HFFc6 (cell line): ENCODE data around the gene ID4. TPM values are rescaled to one million over a fixed set of nuclear protein-coding genes. Genes with fewer than 3 reads are reported as not detected.
A peak's percentile ranks its signal among the peaks of the same experiment; 100 is the strongest.

Source experiments
- DNase-seq: peaks from one replicate; pipeline ENCODE4 v3.0.0-alpha.2; 2018
- H3K27ac Mint-ChIP-seq: 2 replicates; pipeline ENCODE4 v1.8.0; 2020; ENCODE audit warnings: mild to moderate bottlenecking, mixed read lengths
- H3K27me3 Mint-ChIP-seq: 2 replicates; pipeline ENCODE4 v1.8.0; 2021; ENCODE audit warnings: mild to moderate bottlenecking, moderate library complexity, mixed read lengths; ENCODE audit not compliant: insufficient read depth
- H3K36me3 Mint-ChIP-seq: 2 replicates; pipeline ENCODE4 v1.8.0; 2021; ENCODE audit warnings: low read depth, mixed read lengths
- H3K4me1 Mint-ChIP-seq: 2 replicates; pipeline ENCODE4 v1.8.0; 2020; ENCODE audit warnings: low read depth, mixed read lengths
- H3K4me3 Mint-ChIP-seq: 2 replicates; pipeline ENCODE4 v1.8.0; 2020; ENCODE audit warnings: mild to moderate bottlenecking, moderate library complexity, mixed read lengths
- H3K9me3 Mint-ChIP-seq: 2 replicates; pipeline ENCODE4 v1.8.0; 2020; ENCODE audit warnings: mild to moderate bottlenecking, mixed read lengths
- CTCF ChIP-seq: fragments of 200-600 bp; sonication (generic); IDR thresholded peaks from 2 replicates; pipeline ENCODE4 v1.5.0; 2021; ENCODE audit warnings: antibody characterized with exemption, mild to moderate bottlenecking
- total RNA-seq, 6 experiments: library from RNA; stranded (reverse); fragmentation: NEBNext Ultra II Directional; extraction: Animal tissue kit (Norgen Biotek cat#: 25700); gene quantifications; 2 replicates in 1 of 6; 3 replicates in 5 of 6; pipeline ENCODE4 v1.2.3, GENCODE V29; 2021

ID4 gene
- total RNA-seq, 6 experiments from 2014 or later, result 7.2 to 11.9 (median 10.9) TPM

- DNase-seq, result no peak
- no peaks in the 10 kb centered on the region for H3K4me1 Mint-ChIP-seq
- no peak overlapping the region for H3K27ac Mint-ChIP-seq
- no peak overlapping the region for H3K4me3 Mint-ChIP-seq
- peaks cover 18% of the 10 kb centered on the region for H3K27me3 Mint-ChIP-seq
- no peak for TF ChIP-seq CTCF
- no peaks in the 10 kb centered on the region for H3K36me3 Mint-ChIP-seq
- no peaks in the 10 kb centered on the region for H3K9me3 Mint-ChIP-seq
These were observed 23.2 kb downstream of the ID4 start for GRCh38 chr6:19860235-19860877.

- no peaks in the 10 kb centered on the region for H3K36me3 Mint-ChIP-seq
These were observed 27.1 kb downstream of the ID4 start for GRCh38 chr6:19864285-19864684.

GRCh38 chr6:19865178-19865577, 28.0 kb downstream of the ID4 start:
- peaks cover 18% of the 10 kb centered on the region for H3K4me1 Mint-ChIP-seq
- H3K4me3 Mint-ChIP-seq, result no peak overlapping the region
- DNase-seq, result no peak
- peaks cover 26% of the 10 kb centered on the region for H3K27me3 Mint-ChIP-seq
- no peaks in the 10 kb centered on the region for H3K36me3 Mint-ChIP-seq
- no peaks in the 10 kb centered on the region for H3K9me3 Mint-ChIP-seq
- no peak for TF ChIP-seq CTCF
- H3K27ac Mint-ChIP-seq, result no peak overlapping the region

More at GRCh38 chr6:19864285-19864684, 27.1 kb downstream of the ID4 start:
- H3K27me3 Mint-ChIP-seq, result peaks cover 30% of the 10 kb centered on the region
- no peak for DNase-seq
- H3K27ac Mint-ChIP-seq, result no peak overlapping the region
- TF ChIP-seq CTCF, result no peak
- H3K4me3 Mint-ChIP-seq, result no peak overlapping the region
- H3K4me1 Mint-ChIP-seq, result peaks cover 18% of the 10 kb centered on the region
- H3K9me3 Mint-ChIP-seq, result no peaks in the 10 kb centered on the region

- Mint-ChIP-seq H3K27me3 (peaks cover 25% of the 10 kb centered on the region), H3K4me1 (peaks cover 18% of the 10 kb centered on the region), H3K36me3 (no peaks in the 10 kb centered on the region), H3K9me3 (no peaks in the 10 kb centered on the region), H3K27ac (no peak overlapping the region; the same call in 1 of the 2 replicates), H3K4me3 (peak overlapping the region; percentile 47)
- no peak for TF ChIP-seq CTCF
- no peak for DNase-seq
These were observed 29.2 kb downstream of the ID4 start for GRCh38 chr6:19866173-19866984.

GRCh38 chr6:19866985-19867627, 29.9 kb downstream of the ID4 start:
- H3K27ac Mint-ChIP-seq, result no peak overlapping the region
- H3K9me3 Mint-ChIP-seq, result no peaks in the 10 kb centered on the region
- peaks cover 18% of the 10 kb centered on the region for H3K4me1 Mint-ChIP-seq
- H3K27me3 Mint-ChIP-seq, result peaks cover 25% of the 10 kb centered on the region
- DNase-seq, result peak; percentile 61
- no peaks in the 10 kb centered on the region for H3K36me3 Mint-ChIP-seq
- no peak for TF ChIP-seq CTCF
- H3K4me3 Mint-ChIP-seq, result no peak overlapping the region
